SH-SY5Y (cell line): ENCODE measurements around the gene TOLLIP.

Experiments
- GATA2 ChIP-seq: IDR thresholded peaks from 2 replicates; pipeline ENCODE4 v1.6.1; 2011; ENCODE audit warnings: mild to moderate bottlenecking, low read depth, low read length
- GATA3 ChIP-seq: IDR thresholded peaks from 2 replicates; pipeline ENCODE4 v1.6.1; 2011; ENCODE audit warnings: low read depth, mild to moderate bottlenecking, low read length, moderate library complexity

GRCh38 chr11:1278766-1279673 is 30.4 kb downstream of the TOLLIP start:
- TF ChIP-seq GATA3 (no peak), GATA2 (no peak)
